OCI-LY3 (cell line): ENCODE measurements around the gene ATL1.
A peak's percentile ranks its signal among the peaks of the same experiment; 100 is the strongest.

Experiments
- H2AFZ ChIP-seq: fragments of 200-600, 300-600 bp; shearing (Covaris generic); 2 replicates; pipeline ENCODE4 v1.6.0; 2014; ENCODE audit warnings: antibody characterized with exemption, low read depth, low read length
- H3K27ac ChIP-seq: fragments of 200-600, 300-600 bp; sonication (generic); 2 replicates; pipeline ENCODE4 v1.5.1; 2014; ENCODE audit warnings: mild to moderate bottlenecking, low read length, moderate library complexity, mixed read lengths
- H3K27me3 ChIP-seq: fragments of 200-600, 300-600 bp; sonication (generic); 2 replicates; pipeline ENCODE4 v1.6.1; 2014; ENCODE audit warnings: low read depth, low read length, mixed read lengths
- H3K36me3 ChIP-seq: fragments of 200-600, 300-600 bp; sonication (generic); replicated peaks from 2 replicates; pipeline ENCODE3; 2014; ENCODE audit warnings: low read depth, low read length, mixed read lengths
- H3K4me1 ChIP-seq: fragments of 300-600, 200-600 bp; sonication (generic); 2 replicates; pipeline ENCODE4 v1.6.1; 2014; ENCODE audit warnings: low read length, mixed read lengths
- H3K4me2 ChIP-seq: fragments of 200-600, 300-600 bp; sonication (generic); 2 replicates; pipeline ENCODE4 v1.6.1; 2014; ENCODE audit warnings: low read length, mixed read lengths
- H3K4me3 ChIP-seq: fragments of 300-600, 200-600 bp; sonication (generic); 2 replicates; pipeline ENCODE4 v1.5.1; 2014; ENCODE audit warnings: antibody characterized with exemption, mild to moderate bottlenecking, low read length, moderate library complexity
- H3K79me2 ChIP-seq: fragments of 300-600, 200-600 bp; shearing (Covaris generic); 2 replicates; pipeline ENCODE4 v1.6.1; 2014; ENCODE audit warnings: mild to moderate bottlenecking, low read length, mixed read lengths
- H3K9ac ChIP-seq: fragments of 300-600, 200-600 bp; shearing (Covaris generic); 2 replicates; pipeline ENCODE4 v1.6.0; 2014; ENCODE audit warnings: mild to moderate bottlenecking, low read length, moderate library complexity
- H3K9me3 ChIP-seq: fragments of 200-600, 300-600 bp; shearing (Covaris generic); 2 replicates; pipeline ENCODE4 v1.6.1; 2014; ENCODE audit warnings: low read length, mixed read lengths; ENCODE audit not compliant: insufficient read depth
- H4K20me1 ChIP-seq: fragments of 200-600, 300-600 bp; sonication (generic); 2 replicates; pipeline ENCODE4 v1.6.1; 2016; ENCODE audit warnings: low read length, mixed read lengths; ENCODE audit not compliant: insufficient read depth
- CTCF ChIP-seq: fragments of 200-600, 300-600 bp; sonication (generic); IDR thresholded peaks from 2 replicates; pipeline ENCODE4 v1.5.1; 2014; ENCODE audit warnings: antibody characterized with exemption, low read length, low read depth
- EZH2phosphoT487 ChIP-seq: fragments of 200-600 bp; shearing (Covaris generic); IDR thresholded peaks from 2 replicates; pipeline ENCODE4 v1.6.1; 2018; ENCODE audit warnings: antibody characterized with exemption, mixed run types, low read depth

ATL1 gene

GRCh38 chr14:50524731-50525515 is 35.0 kb upstream of the ATL1 start:
- H3K27me3 ChIP-seq, result no peaks in the 10 kb centered on the region

DNA sequence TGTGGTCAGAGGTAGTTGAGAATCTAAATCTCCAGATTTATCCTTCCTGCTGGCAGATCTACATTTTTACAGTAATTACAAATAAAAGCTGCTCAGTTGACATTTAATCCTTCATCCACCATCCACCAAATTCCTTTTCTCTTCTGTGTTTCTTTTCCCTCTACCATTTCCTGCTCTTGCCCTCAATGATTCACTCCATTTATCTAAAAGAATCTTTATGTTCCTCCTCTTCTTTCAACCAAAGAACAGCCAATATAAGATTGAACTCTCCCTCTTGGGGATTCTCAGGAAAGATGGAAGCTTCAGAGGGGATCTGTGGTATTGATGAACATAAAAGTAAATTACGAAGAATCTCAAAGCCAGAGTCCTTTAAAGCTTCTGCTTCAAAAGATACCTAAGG is 31.9 kb upstream of the ATL1 start:
- no peak overlapping the region for H3K27ac ChIP-seq
- no peaks in the 10 kb centered on the region for H3K27me3 ChIP-seq
- peaks cover 50% of the 10 kb centered on the region for H3K4me1 ChIP-seq
- H4K20me1 ChIP-seq, result peaks cover 46% of the 10 kb centered on the region
- TF ChIP-seq EZH2phosphoT487, result no peak
- TF ChIP-seq CTCF, result no peak
- no peak overlapping the region for H3K4me3 ChIP-seq
- peaks cover 90% of the 10 kb centered on the region for H3K79me2 ChIP-seq
- H3K9ac ChIP-seq, result no peak overlapping the region
- H3K9me3 ChIP-seq, result no peaks in the 10 kb centered on the region
- H2AFZ ChIP-seq, result no peak overlapping the region
- no peak overlapping the region for H3K4me2 ChIP-seq
- peaks cover 7% of the 10 kb centered on the region for H3K36me3 ChIP-seq

More at GRCh38 chr14:50524731-50525515, 35.0 kb upstream of the ATL1 start:
- peaks cover 56% of the 10 kb centered on the region for H3K4me1 ChIP-seq
- H3K27ac ChIP-seq, result peak overlapping the region; percentile 66
- peak overlapping the region; percentile 33 for H3K4me3 ChIP-seq
- peaks cover 7% of the 10 kb centered on the region for H3K36me3 ChIP-seq
- no peak overlapping the region for H2AFZ ChIP-seq
- TF ChIP-seq CTCF (no peak), EZH2phosphoT487 (no peak)
- peaks cover 98% of the 10 kb centered on the region for H3K79me2 ChIP-seq
- peak overlapping the region; percentile 7; the same call in 1 of the 2 replicates for H3K9ac ChIP-seq
- H3K4me2 ChIP-seq, result peak overlapping the region; percentile 64
- H4K20me1 ChIP-seq, result peaks cover 50% of the 10 kb centered on the region
- no peaks in the 10 kb centered on the region for H3K9me3 ChIP-seq

GRCh38 chr14:50529288-50530179 is 30.4 kb upstream of the ATL1 start:
- H3K4me3 ChIP-seq, result 0 out of 2 replicates have a peak overlapping the region, but pooled peaks have one; percentile 81
- no peak overlapping the region for H3K9ac ChIP-seq

More at GRCh38 chr14:50529288-50530179, 30.4 kb upstream of the ATL1 start:
- TF ChIP-seq EZH2phosphoT487 (no peak), CTCF (no peak)
- Histone ChIP-seq H3K9me3 (no peaks in the 10 kb centered on the region), H3K27ac (no peak overlapping the region), H4K20me1 (peaks cover 32% of the 10 kb centered on the region), H3K79me2 (peaks cover 76% of the 10 kb centered on the region), H3K4me2 (peak overlapping the region; percentile 82), H3K36me3 (peaks cover 7% of the 10 kb centered on the region), H3K27me3 (no peaks in the 10 kb centered on the region), H3K4me1 (peaks cover 44% of the 10 kb centered on the region), H2AFZ (no peak overlapping the region)
